SK-N-MC (cell line): Measurements from ENCODE around the gene ARL14.

ENCODE experiments used
- EZH2 ChIP-seq: fragments of 200-600 bp; sonication (generic); IDR thresholded peaks from one replicate; pipeline ENCODE4 v1.6.1; 2017; ENCODE audit warnings: antibody characterized with exemption
- FOXP2 ChIP-seq: optimal IDR thresholded peaks from 2 replicates; pipeline ENCODE3; 2011; ENCODE audit warnings: mild to moderate bottlenecking, moderate library complexity; ENCODE audit not compliant: insufficient read depth; ENCODE audit errors: extremely low read length, control extremely low read depth
- POLR2AphosphoS5 ChIP-seq: IDR thresholded peaks from 2 replicates; pipeline ENCODE4 v1.6.1; 2012; ENCODE audit warnings: mild to moderate bottlenecking, low read depth, low read length, borderline replicate concordance

GRCh38 chr3:160691151-160691550 lies 14.2 kb downstream of the ARL14 start:
- no peak for TF ChIP-seq EZH2
- no peak for TF ChIP-seq POLR2AphosphoS5
- no peak for TF ChIP-seq FOXP2
